Tibial artery (tissue), 4 donors: ENCODE results near the gene TDRD5.

Source experiments
- DNase-seq, 2 donors: peaks; one replicate each; pipeline ENCODE4 v3.0.0-alpha.2; 2019
- H3K27ac ChIP-seq, 2 donors: fragments of 200-600 bp; sonication (generic) in 1 of 2; 1 replicate in 1 of 2; 2 replicates in 1 of 2; pipeline ENCODE4 v1.5.1; 2018 to 2019; ENCODE audit warnings: mild to moderate bottlenecking in 1 of 2
- H3K27me3 ChIP-seq, 2 donors: fragments of 200-600 bp; sonication (generic) in 1 of 2; one replicate each; pipeline versions ENCODE4 v1.5.1 to v1.6.0; 2016 to 2019
- H3K36me3 ChIP-seq, 3 donors: fragments of 200-600 bp; sonication (generic) in 2 of 3; one replicate each; pipeline ENCODE4 v1.5.1; 2016 to 2019; ENCODE audit warnings: mild to moderate bottlenecking in 2 of 3
- H3K4me1 ChIP-seq, 4 donors: fragments of 200-600 bp; sonication (generic) in 2 of 4; 1 replicate in 3 of 4; 2 replicates in 1 of 4; pipeline ENCODE4 v1.5.1; 2016 to 2019
- H3K4me3 ChIP-seq, 2 donors: fragments of 200-600 bp; sonication (generic) in 1 of 2; 1 replicate in 1 of 2; 2 replicates in 1 of 2; pipeline ENCODE4 v1.5.1; 2018 to 2019; ENCODE audit warnings: mild to moderate bottlenecking in 2 of 2
- H3K9me3 ChIP-seq, 3 donors: fragments of 200-600 bp; sonication (generic) in 1 of 3; one replicate each; pipeline ENCODE4 v1.5.1; 2016 to 2019
- intact Hi-C: fragments of 100-400 bp; cut with DNase I; formaldehyde crosslinking; loops from one replicate; pipeline ENCODE4 v1.15.0; 2023; ENCODE audit warnings: low total_unique reads
- TF ChIP-seq, protein P1 (sequence below), 2 experiments: fragments of 200-600 bp in 1 of 2; fragments of 450-650 bp in 1 of 2; IDR thresholded peaks; one replicate each; pipeline ENCODE4 v1.5.1; 2017 to 2019; ENCODE audit warnings: antibody characterized with exemption in 2 of 2, mild to moderate bottlenecking in 1 of 2, moderate library complexity in 1 of 2

TDRD5 gene

DNA sequence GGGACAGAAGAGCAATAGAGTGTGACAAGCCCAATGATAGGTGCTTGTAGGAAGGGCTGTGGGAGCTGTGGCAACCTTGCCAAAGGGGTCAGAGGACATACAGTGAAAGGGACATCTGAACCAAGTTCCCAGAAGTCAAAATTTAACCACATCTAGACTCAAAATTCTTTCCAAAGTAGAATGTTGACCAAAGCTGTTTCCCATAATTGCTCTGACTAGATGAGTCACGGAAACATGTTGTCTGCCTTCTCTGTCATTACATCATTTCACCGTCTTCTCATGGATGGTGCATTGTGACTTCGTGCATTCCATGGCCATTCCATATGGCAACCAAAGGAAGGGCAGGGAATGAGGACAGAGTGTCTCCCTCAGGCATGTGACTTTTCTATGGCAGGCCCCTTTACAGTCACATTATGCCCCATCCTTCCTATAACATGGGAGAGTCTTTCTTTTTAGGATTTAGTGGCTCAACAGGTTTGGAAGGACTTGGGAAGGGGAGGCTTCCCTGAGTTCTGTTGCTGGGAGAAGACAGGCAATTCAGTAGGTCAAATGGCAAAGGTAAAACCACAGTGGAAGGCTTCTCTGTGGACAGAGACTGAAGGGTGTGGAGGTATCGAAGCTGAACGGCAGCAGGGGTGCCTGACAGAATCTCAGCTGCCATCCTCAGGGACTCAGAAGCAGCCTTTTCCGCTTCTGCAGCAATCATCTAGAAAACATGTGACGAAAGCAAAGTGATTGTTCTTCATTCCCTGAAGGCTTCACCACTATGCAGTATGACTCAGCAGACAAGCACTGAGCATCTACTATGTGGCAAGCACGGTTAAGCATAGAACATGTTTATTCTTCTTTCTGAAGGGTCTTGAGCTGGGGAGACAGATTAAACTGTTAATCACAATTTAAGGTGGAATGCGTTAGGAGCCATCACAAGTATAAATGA, 40.6 kb upstream of the TDRD5 start:
- no peak overlapping the region for H3K27ac ChIP-seq
- TF ChIP-seq, protein P1, sequence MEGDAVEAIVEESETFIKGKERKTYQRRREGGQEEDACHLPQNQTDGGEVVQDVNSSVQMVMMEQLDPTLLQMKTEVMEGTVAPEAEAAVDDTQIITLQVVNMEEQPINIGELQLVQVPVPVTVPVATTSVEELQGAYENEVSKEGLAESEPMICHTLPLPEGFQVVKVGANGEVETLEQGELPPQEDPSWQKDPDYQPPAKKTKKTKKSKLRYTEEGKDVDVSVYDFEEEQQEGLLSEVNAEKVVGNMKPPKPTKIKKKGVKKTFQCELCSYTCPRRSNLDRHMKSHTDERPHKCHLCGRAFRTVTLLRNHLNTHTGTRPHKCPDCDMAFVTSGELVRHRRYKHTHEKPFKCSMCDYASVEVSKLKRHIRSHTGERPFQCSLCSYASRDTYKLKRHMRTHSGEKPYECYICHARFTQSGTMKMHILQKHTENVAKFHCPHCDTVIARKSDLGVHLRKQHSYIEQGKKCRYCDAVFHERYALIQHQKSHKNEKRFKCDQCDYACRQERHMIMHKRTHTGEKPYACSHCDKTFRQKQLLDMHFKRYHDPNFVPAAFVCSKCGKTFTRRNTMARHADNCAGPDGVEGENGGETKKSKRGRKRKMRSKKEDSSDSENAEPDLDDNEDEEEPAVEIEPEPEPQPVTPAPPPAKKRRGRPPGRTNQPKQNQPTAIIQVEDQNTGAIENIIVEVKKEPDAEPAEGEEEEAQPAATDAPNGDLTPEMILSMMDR (IDR thresholded peaks at IDR 0.05): no peak
- DNase-seq: no peak
- H3K27me3 ChIP-seq: no peaks in the 10 kb centered on the region
- H3K36me3 ChIP-seq: no peaks in the 10 kb centered on the region
- no peaks in the 10 kb centered on the region for H3K9me3 ChIP-seq
- no peaks in the 10 kb centered on the region for H3K4me1 ChIP-seq
- H3K4me3 ChIP-seq: no peak overlapping the region
- intact Hi-C loops: no loop called here

DNA sequence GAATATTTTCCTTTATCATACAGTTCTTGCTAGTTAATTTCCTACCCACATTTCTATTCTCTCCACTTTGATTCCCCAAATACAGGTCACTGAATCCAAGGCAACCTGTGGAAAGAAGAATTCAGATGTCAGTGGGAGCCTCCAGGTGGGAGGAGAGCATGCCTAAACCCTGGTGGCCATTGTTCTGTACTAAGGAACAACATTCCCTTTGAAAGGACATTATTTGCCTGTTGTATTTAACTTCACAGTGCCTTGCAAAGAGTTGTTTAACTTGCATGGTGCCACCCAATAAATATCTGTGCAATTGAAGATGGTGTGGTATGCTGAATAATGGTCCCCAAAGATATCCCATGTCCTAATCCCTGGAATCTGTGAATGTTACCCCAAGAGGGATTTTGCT, 37.2 kb upstream of the TDRD5 start:
- H3K4me1 ChIP-seq: no peaks in the 10 kb centered on the region
- no peaks in the 10 kb centered on the region for H3K36me3 ChIP-seq
- H3K27me3 ChIP-seq: no peaks in the 10 kb centered on the region
- no peak overlapping the region for H3K27ac ChIP-seq
- intact Hi-C loops: no loop called here
- H3K9me3 ChIP-seq: no peaks in the 10 kb centered on the region
- DNase-seq: no peak
- TF ChIP-seq, protein P1 (IDR thresholded peaks at IDR 0.05): no peak
- H3K4me3 ChIP-seq: no peak overlapping the region

DNA sequence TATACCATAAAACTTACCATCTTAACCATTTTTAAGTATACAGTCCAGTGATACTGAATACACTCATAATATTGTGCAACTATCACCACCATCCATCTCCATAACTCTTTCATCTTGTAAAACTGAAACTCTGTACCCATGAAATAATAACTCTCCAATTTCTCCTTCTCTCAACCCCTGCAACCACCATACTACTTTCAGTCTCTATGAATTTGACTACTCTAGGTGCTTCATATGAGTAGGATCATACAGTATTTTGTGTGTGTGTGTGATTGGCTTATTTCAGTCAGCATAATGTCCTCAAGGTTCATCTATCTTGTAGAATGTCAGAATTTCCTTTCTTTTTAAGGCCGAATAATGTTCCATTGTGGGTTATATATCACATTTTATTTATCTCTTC, 33.6 kb upstream of the TDRD5 start:
- H3K36me3 ChIP-seq: no peaks in the 10 kb centered on the region
- intact Hi-C loops: no loop called here
- H3K4me1 ChIP-seq: no peaks in the 10 kb centered on the region
- H3K27me3 ChIP-seq: no peaks in the 10 kb centered on the region
- H3K4me3 ChIP-seq: no peak overlapping the region
- H3K9me3 ChIP-seq: no peaks in the 10 kb centered on the region
- TF ChIP-seq, protein P1 (IDR thresholded peaks at IDR 0.05): no peak
- DNase-seq: no peak
- H3K27ac ChIP-seq: no peak overlapping the region

DNA sequence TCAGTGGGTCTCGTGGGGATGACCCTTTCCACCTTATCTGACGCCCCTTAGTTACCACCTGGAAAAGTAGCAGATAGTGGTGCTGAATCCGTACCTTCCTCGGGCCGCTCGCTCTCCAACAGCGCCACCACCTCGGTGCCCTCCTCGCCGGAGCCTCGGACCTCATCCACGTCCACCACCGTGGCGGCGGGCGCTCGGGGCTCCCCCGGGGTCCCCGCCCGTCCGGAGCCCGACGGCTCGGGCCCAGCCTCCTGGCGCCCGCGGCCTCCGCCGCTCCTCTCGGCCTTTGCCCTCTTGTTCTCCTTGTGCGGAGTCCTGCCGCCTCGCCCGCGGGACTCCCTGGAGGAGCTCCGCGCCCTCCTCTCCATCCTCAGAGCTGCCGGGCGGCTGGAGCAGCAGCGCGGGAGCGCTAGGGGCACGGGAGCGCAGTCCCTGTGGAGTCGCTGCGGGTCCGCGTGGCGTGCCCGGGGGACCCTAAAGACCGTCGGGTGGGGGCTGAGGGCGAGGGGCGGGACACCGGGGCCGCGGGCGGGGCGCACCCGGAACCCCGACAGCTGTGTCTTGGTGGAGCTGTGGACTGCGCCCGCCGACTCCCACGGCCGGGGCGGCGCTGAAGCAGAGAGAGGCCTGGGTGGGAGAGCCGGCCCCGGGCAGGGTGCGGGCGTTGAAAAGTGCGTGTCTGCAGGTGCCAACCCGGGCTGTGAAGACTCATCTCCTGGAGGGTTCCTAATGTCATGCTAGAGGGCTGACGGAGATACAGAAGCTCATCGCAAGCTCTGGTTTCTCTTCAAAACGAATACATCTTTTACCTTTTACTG, 15.9 kb upstream of the TDRD5 start, which contains the start of gene NPHS2:
NPHS2 (minus strand) TSS at position 452 of the 818 bp plus-strand sequence; CDS start at position 368, 84 bp downstream.
- Histone ChIP-seq H3K4me1 (peaks cover 0 to 9% (median 6%) of the 10 kb centered on the region in 4 donors), H3K4me3 (peak within 1 kb of the TSS in 1 of 2 donors; percentile 10), H3K27me3 (peaks cover 0 to 46% of the 10 kb centered on the region in 2 donors), H3K27ac (no peak within 1 kb of the TSS), H3K9me3 (no peaks in the 10 kb centered on the region), H3K36me3 (no peaks in the 10 kb centered on the region)
- no peak for DNase-seq
- TF ChIP-seq, protein P1 (IDR thresholded peaks at IDR 0.05): no peak
- intact Hi-C loops: no loop called here

DNA sequence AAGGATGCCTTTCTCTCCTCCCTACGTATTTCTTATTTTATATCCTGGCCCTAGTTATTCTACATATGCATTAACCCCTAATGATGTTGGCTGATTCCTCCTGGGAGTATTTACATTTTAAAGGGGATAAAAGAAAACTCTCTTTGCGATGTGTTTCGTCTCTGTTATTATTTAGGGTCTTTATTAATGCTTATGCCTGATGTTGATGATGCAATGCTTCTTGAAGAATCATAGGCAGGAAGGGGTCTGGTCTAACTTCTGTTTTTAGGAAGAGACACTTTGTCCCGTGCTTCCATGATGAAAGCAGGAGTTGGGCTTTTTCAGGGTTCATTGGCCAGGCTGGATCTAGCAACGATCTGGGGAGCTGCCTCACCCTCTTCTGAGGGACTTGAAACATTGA, 15.1 kb upstream of the TDRD5 start:
- peaks cover 0 to 9% (median 6%) of the 10 kb centered on the region in 4 donors for H3K4me1 ChIP-seq
- TF ChIP-seq, protein P1 (IDR thresholded peaks at IDR 0.05): no peak
- no peaks in the 10 kb centered on the region for H3K9me3 ChIP-seq
- DNase-seq: no peak
- peaks cover 0 to 46% of the 10 kb centered on the region in 2 donors for H3K27me3 ChIP-seq
- no peaks in the 10 kb centered on the region for H3K36me3 ChIP-seq
- no peak overlapping the region for H3K27ac ChIP-seq
- intact Hi-C loops: no loop called here
- H3K4me3 ChIP-seq: no peak overlapping the region
